HG03342 (cell line): Measurements from ENCODE around the gene ADPGK.
"Not testable (repeated sequence)": the region's sequence is repeated elsewhere in the genome, so short reads cannot be mapped to it uniquely, and the experiment has no call there.

ENCODE experiments used
- ATAC-seq: cut with Tn5 transposase; IDR thresholded peaks from one replicate; pipeline ENCODE4 v1.9.1; 2021; ENCODE audit warnings: mild to moderate bottlenecking, moderate library complexity; ENCODE audit not compliant: unreplicated experiment

The ADPGK gene

DNA sequence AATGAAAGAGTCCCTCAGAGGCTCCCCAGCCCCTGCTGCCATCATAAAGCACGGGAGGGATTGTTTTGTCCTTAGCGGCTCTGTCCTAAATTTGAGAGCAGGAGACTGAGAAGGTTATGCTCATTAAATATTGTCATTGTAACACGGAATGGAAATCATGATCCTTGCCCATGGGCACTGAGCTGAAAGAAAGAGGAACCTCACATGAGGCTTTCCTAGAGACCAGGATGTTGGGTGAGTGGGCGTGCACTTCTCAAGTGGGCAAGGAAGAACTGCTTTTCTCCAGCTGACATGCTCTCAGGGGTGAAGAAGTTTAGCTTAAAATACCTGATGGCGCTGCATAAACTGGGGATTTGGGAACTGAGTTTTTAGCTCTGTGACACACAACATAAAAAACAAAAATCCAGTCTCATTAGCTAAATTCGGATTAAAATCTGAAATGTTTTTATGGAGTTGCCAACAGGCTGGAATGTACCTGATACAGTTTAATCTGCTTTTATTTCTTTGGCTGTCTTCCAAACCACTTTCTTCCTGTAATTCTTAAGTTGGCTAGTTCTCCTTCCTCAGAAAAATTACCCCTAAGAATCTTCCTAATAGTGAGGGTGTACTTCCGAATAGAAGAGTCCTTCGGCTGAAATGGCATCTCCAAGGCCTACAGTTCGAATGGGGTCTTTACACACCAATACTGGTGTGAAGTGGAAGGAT, 31.7 kb downstream of the ADPGK start:
- ATAC-seq: no peak

- ATAC-seq: no peak
These were observed 33.9 kb downstream of the ADPGK start for GRCh38 chr15:72749700-72750099.

- ATAC-seq: peak; percentile 79
These were observed 43.3 kb downstream of the ADPGK start for GRCh38 chr15:72740219-72740618.

GRCh38 chr15:72737723-72738122, 45.8 kb downstream of the ADPGK start:
- ATAC-seq: no peak

- no peak for ATAC-seq
These were observed 46.5 kb downstream of the ADPGK start for GRCh38 chr15:72737061-72737460.

- no peak for ATAC-seq
These were observed 48.4 kb downstream of the ADPGK start for GRCh38 chr15:72735111-72735510.

GRCh38 chr15:72733941-72734738, 49.4 kb downstream of the ADPGK start:
- no peak for ATAC-seq

- no peak for ATAC-seq
These were observed 51.0 kb downstream of the ADPGK start for GRCh38 chr15:72732516-72732915.

- no peak for ATAC-seq
These were observed 51.5 kb downstream of the ADPGK start for GRCh38 chr15:72732086-72732485.

- no peak for ATAC-seq
These were observed 54.7 kb downstream of the ADPGK start for GRCh38 chr15:72728821-72729220.

- not testable (repeated sequence) for ATAC-seq
These were observed 55.3 kb downstream of the ADPGK start for GRCh38 chr15:72728249-72728648.

- ATAC-seq: no peak
These were observed 56.4 kb downstream of the ADPGK start for GRCh38 chr15:72727154-72727553.

GRCh38 chr15:72725851-72726250, 57.7 kb downstream of the ADPGK start:
- not testable (repeated sequence) for ATAC-seq

DNA sequence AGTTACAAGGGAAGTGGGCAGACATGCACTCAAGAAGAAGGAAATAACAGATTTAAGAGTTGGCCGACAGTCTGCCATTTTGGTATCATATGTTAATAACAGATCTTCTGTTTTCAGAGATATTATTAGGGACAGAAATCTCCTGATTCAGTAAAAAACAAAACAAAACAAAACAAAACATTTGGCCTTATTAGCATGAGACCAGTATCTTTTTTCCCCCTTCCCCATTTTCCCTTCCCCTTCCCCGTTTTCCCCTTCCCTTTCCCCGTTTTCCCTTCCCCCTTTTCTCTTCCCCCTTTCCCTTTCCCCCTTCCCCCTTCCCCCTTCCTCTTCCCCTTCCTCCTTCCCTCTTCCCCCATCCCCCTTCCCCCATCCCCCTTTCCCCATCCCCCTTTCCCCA, 58.1 kb downstream of the ADPGK start:
- no peak for ATAC-seq

DNA sequence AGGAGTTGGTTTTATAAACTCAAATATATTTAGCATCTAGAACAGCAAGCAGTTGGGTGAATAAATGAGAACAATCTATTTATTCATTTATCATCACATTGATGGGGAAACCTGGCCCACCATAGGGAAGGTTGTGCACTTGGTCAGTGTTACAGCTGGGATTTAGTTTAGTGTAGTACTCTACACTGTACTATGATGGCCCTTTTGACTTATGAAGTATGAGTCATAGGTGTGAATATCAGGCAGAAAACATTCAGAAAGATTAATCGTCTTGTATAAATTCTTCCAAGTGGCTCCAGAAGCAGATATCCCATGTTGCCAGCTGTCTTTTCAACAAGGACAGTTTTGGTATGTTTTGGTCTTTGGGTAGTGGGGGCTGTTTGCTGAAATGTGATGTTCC, 59.5 kb downstream of the ADPGK start:
- ATAC-seq: no peak

GRCh38 chr15:72722071-72722696, 61.4 kb downstream of the ADPGK start:
- ATAC-seq: no peak

GRCh38 chr15:72708551-72709303, 74.8 kb downstream of the ADPGK start:
- not testable (repeated sequence) for ATAC-seq

DNA sequence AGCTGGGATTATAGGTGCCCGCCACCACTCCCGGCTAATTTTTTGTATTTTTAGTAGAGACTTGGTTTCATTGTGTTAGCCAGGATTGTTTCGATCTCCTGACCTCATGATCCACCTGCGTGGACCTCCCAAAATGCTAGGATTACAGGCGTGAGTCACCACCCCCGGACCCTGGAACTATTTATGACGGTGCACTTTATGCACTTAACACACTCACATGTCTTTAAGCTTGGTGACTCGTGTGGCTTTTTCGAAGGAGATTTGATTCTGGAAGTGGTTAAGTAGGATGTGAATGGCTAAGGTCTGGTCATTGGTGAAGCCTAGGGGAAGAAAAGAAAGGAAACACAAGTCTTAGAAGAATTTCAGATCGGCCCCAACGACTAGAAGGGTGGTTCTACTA, 77.3 kb downstream of the ADPGK start:
- ATAC-seq: no peak
